Gastroesophageal sphincter (tissue), 4 donors: ENCODE measurements around the gene ZNF829. TPM values are rescaled to one million over a fixed set of nuclear protein-coding genes. Genes with fewer than 3 reads are reported as not detected.

ENCODE experiments used
- ATAC-seq: fragments of 150-250 bp; one replicate; pipeline ENCODE4 v1.9.1; 2016; ENCODE audit warnings: mild to moderate bottlenecking, moderate library complexity
- H3K27ac ChIP-seq, 4 donors: fragments of 200-600 bp; sonication (generic) in 3 of 4; 1 replicate in 3 of 4; 2 replicates in 1 of 4; pipeline ENCODE4 v1.5.1; 2016 to 2019
- H3K27me3 ChIP-seq: fragments of 200-600 bp; sonication (generic); one replicate; pipeline ENCODE4 v1.5.1; 2019
- H3K36me3 ChIP-seq, 2 donors: fragments of 200-600 bp; sonication (generic); one replicate each; pipeline ENCODE4 v1.5.1; 2019; ENCODE audit warnings: control low read depth in 1 of 2
- H3K4me1 ChIP-seq, 3 donors: fragments of 200-600 bp; sonication (generic); 1 replicate in 2 of 3; 2 replicates in 1 of 3; pipeline ENCODE4 v1.5.1; 2016 to 2019; ENCODE audit warnings: control low read depth in 2 of 3
- H3K4me3 ChIP-seq, 2 donors: fragments of 200-600 bp; sonication (generic); one replicate each; pipeline ENCODE4 v1.5.1; 2019; ENCODE audit warnings: mild to moderate bottlenecking in 1 of 2, moderate library complexity in 1 of 2
- H3K9me3 ChIP-seq, 3 donors: fragments of 200-600 bp; sonication (generic); one replicate each; pipeline ENCODE4 v1.5.1; 2017 to 2019; ENCODE audit warnings: control low read depth in 2 of 3
- EP300 ChIP-seq: sonication (generic); formaldehyde crosslinking; IDR thresholded peaks from one replicate; pipeline ENCODE4 v1.6.1; 2017; ENCODE audit warnings: antibody characterized with exemption, mild to moderate bottlenecking
- POLR2A ChIP-seq, 2 donors: fragments of 450-650 bp; IDR thresholded peaks; one replicate each; pipeline ENCODE4 v1.6.1; 2017; ENCODE audit warnings: antibody characterized with exemption in 2 of 2, mild to moderate bottlenecking in 2 of 2, moderate library complexity in 1 of 2
- POLR2AphosphoS5 ChIP-seq: sonication (generic); formaldehyde crosslinking; IDR thresholded peaks from one replicate; pipeline ENCODE4 v1.6.1; 2017; ENCODE audit warnings: antibody characterized with exemption
- WGBS, 2 donors: methylation state at CpG; one replicate each; pipeline ENCODE4 v1.1.5; 2018; ENCODE audit warnings: low coverage in 1 of 2; 5-methylcytosine and 5-hydroxymethylcytosine counted together
- small RNA-seq, 4 donors: library from RNA; depleted of rRNA; stranded (forward); fragments of <200 nt; gene quantifications; one replicate each; pipeline ENCODE3, GENCODE V24; 2016
- total RNA-seq, 4 donors: library from RNA; depleted of rRNA; stranded (reverse); fragments of >200 nt; gene quantifications; one replicate each; pipeline ENCODE4 v1.1.0, GENCODE V29; 2016
- TF ChIP-seq, protein P1 (sequence below), 4 experiments: fragments of 200-600 bp in 2 of 4; fragments of 450-650 bp in 2 of 4; sonication (generic) in 1 of 4; IDR thresholded peaks; one replicate each; pipeline ENCODE4 v1.5.1; 2017 to 2019; ENCODE audit warnings: antibody characterized with exemption in 4 of 4, mild to moderate bottlenecking in 2 of 4, moderate library complexity in 2 of 4

ZNF829 gene
- total RNA-seq, 4 donors from 2014 or later: 2.3 to 6.9 (median 4.1) TPM

DNA sequence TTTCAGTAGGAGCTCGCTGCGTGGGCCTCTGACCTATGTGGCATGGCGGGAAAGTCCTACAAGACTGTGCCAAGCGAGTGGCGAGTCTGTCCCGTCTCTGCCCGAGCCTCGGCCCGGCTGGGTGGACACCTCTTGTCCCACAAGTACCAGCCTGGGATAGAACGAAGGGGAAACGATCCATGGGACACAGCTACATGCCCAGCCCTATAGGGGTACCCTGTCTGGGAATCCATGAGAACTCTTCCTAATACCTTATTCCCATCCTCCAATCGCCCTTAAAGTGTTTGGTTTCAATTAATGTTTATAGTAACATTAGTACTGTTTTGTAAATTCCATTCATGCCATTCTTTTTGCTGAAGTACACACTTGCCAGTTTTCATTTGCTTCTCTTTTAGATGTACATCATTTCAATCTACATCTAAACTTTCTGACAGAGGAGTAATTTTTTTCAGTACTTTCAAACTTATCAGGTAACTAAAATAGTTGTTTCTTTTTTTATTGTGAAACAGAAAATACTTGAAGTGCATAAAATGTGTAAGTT, 77.2 kb downstream of the ZNF829 start:
- TF ChIP-seq POLR2A (IDR thresholded peaks at IDR 0.05): no peak
- TF ChIP-seq, protein P1, sequence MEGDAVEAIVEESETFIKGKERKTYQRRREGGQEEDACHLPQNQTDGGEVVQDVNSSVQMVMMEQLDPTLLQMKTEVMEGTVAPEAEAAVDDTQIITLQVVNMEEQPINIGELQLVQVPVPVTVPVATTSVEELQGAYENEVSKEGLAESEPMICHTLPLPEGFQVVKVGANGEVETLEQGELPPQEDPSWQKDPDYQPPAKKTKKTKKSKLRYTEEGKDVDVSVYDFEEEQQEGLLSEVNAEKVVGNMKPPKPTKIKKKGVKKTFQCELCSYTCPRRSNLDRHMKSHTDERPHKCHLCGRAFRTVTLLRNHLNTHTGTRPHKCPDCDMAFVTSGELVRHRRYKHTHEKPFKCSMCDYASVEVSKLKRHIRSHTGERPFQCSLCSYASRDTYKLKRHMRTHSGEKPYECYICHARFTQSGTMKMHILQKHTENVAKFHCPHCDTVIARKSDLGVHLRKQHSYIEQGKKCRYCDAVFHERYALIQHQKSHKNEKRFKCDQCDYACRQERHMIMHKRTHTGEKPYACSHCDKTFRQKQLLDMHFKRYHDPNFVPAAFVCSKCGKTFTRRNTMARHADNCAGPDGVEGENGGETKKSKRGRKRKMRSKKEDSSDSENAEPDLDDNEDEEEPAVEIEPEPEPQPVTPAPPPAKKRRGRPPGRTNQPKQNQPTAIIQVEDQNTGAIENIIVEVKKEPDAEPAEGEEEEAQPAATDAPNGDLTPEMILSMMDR (IDR thresholded peaks at IDR 0.05): no peak
- TF ChIP-seq POLR2AphosphoS5: no peak
- TF ChIP-seq EP300: no peak
- 0 to 5% methylated on average over 3 to 7 of the region's 12 CpGs for WGBS, 2 donors
- H3K27ac ChIP-seq: peak overlapping the region; percentile 44 to 90 (median 85)

More for the DNA sequence above, 77.2 kb downstream of the ZNF829 start:
- Histone ChIP-seq H3K9me3 (peaks cover 0 to 29% (median 0%) of the 10 kb centered on the region in 3 donors), H3K36me3 (peaks cover 0 to 27% of the 10 kb centered on the region in 2 donors), H3K4me1 (peaks cover 4 to 26% (median 5%) of the 10 kb centered on the region in 3 donors), H3K4me3 (peak overlapping the region; percentile 64 to 66), H3K27me3 (no peaks in the 10 kb centered on the region)
- ATAC-seq: peak; percentile 8

Small RNAs within 50 kb of the gene (small RNA-seq; reads per million reads assigned to genes)
- 0 reads per million in 4 donors for gene RF00019

Other genes with a start within 250 kb of the ZNF829 start
- gene ZNF461, start 249.5 kb downstream of the ZNF829 start, total RNA-seq: 10 to 100 TPM in 3 of 4 donors, 1 to 10 TPM in 1; 8.5 to 27.7 (median 17.1) TPM
- gene ZNF567, start 228.7 kb downstream of the ZNF829 start, total RNA-seq: 1 to 10 TPM; 6.2 to 9.6 (median 7.9) TPM
- 1 to 10 TPM; 1.6 to 3.3 (median 2.0) TPM for gene ZNF850, start 143.5 kb downstream of the ZNF829 start, total RNA-seq
- 10 to 100 TPM in 3 of 4 donors, 1 to 10 TPM in 1; 9.7 to 15.7 (median 14.3) TPM for gene ZNF790, start 77.9 kb downstream of the ZNF829 start, total RNA-seq
- gene ZNF345, start 65.4 kb downstream of the ZNF829 start, total RNA-seq: 1 to 10 TPM; 3.9 to 7.8 (median 5.7) TPM
- gene ZNF568, start within 50 bp of the ZNF829 start, total RNA-seq: 10 to 100 TPM; 10.6 to 20.7 (median 15.4) TPM
- 10 to 100 TPM in 2 of 4 donors, 1 to 10 TPM in 2; 6.6 to 19.7 (median 14.5) TPM for gene ZNF420, start 162.1 kb upstream of the ZNF829 start, total RNA-seq